GM18870 (cell line): ENCODE measurements around the gene MYT1.

ENCODE experiments used
- ATAC-seq: cut with Tn5 transposase; IDR thresholded peaks from one replicate; pipeline ENCODE4 v1.9.1; 2021; ENCODE audit warnings: moderate library complexity; ENCODE audit not compliant: unreplicated experiment

Gene MYT1

DNA sequence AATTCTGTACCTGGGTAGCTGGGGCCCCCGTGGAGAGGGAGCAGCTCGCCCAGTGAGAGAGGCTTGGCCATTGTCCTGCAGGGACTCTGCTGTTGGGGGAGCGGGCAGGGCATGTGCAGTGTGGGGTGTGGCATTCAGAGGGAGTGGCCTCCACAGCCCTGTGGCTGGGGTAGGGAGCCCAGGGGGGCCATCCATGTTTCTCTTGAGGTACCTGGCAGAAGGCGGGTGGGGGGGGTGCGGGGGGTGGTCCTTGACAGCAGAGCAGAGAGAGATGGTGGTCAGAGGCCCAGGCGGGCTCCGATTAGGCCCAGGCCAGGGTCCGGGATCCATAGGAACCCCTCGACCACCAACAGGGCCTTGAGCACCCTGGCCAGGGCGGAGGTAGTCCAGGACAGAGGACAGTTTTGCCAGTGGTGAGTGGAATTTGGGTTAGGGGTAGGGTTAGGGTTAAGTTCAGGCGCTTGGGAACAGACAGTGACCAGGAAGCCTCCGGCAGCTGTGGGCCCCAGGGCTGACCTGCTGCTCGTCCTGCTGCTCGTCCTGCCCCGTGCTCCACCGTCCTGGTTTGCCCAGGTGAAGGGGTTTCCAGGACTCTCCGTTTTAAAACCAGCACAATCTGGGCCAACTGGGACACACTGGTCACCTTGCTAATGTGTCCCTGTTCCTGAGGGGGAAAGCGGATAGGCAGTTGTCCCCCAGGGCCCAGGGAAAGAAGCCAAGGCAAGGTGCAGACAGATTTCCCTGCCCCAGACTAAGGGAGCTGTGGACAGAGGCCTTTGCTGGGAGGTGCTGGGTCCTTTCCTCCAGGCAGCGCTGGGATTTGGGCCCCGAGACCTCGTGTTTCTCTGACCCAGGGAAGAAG is 24.8 kb upstream of the MYT1 start:
- no peak for ATAC-seq

DNA sequence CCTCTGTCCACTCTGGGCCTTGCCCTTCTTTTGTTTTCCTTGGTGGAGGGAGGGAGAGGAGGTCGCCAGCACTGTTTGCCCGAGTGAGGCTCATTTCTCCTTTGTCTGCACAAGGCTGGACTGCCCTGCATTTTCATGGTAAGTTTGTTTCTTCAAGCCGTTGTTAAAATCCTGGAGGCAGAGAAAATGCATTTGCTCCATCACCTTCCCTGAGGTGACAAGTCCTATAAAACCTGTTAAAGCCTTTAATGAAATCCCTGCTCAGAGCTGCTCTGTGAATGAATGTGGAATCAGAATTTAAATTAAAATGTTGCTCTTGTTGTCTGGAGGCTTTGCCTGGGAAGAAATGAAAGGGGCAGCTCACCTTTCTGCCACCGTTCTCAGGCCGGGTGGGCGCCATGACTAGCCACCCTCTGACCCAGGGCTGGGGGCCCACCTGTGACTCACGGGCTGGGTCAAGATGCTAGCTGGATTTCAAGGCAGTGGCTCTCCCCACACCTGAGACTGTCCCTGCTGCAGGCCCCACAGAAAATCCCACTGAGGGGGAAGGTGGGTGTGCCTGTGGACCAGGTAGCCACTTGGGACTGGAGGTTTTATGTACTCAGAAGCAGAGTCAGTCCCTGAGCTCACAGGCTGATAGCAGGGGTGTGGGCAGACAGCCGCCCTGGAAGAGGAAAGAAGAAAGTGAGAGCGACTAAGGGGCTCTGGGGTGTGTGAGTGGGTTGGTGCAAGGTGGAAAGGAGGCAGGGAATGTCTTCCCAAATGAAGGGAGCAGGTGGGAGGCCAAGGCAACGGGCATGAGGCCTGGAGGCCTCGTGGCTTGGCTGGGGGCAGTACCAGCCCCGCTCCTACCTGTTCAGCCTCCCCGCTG is 24.0 kb upstream of the MYT1 start:
- no peak for ATAC-seq

DNA sequence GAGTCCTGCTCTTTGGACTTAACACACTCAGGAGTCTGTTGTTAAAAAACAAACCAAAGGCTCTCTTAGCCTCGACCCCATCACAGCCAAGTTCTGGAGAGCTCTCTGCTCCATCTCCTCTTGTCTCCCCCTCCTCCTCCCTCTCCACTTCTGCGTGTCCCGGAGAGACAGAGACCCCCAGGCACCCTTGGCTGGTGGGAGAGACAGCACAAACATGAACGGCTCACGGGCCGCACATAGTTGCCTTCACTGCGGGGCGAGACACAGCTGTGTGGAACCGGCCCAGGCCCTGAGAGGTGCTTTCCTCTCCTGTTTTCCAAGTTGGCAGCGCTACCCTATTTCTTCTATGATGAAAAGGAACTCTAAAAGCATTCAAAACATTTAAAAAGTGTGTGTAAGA is 23.3 kb upstream of the MYT1 start:
- ATAC-seq = no peak

DNA sequence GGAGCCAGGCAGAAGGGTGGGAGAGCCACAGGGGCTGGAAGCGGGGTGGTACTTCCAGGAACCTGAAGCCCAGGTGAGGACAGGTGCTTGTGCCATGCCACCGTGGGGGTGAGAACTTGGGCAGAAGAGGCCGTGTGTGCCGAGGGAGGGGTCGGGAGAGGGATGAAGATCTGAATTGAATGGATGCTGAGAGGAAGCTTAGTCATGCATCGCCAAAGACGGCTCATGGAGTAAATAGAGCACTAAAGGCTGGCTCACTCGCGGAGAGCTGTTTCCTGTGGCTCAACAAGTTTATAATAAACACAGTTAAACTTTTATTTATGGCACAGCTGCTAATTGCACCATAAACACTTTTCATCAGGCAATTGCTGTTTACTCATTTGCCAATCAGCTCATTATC is 21.7 kb upstream of the MYT1 start:
- ATAC-seq = no peak

DNA sequence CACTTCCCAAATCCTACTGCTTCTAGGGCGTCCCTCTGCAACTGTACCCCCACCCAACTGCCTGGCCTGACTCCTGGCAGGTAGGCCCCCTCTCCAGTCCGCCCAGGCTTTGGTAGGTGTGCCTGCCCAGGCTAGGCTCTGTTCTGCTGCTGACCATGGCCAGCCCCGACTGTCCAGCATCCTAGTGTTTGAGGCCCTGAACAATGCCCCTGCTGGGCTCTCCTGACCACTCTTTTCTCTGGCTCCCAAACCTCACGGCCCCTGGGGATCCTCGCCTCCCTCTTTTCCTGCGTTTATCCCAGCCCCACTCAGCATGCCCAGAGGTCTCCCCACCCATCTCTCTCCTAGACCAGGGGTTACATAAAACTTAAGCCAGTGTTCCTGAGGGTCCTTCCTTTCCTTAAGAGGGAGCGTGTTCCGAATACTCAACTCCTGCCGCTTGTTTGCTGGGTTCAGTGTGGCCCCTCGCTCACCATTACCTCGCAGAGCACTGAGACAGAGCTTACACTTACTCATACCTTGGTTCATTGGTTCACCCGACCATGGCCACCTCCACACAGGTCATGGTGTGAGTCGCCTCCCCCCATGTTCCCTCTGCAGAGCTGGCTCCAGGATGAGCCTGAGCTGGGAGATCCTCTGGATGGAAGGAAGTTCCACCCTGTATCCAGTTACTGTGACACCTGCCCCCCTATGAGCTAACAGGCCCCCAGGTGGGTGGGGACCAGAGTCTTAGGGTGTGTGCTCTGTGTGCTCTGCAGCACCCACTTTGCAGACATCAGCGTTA is 21.0 kb upstream of the MYT1 start:
- ATAC-seq = no peak

DNA sequence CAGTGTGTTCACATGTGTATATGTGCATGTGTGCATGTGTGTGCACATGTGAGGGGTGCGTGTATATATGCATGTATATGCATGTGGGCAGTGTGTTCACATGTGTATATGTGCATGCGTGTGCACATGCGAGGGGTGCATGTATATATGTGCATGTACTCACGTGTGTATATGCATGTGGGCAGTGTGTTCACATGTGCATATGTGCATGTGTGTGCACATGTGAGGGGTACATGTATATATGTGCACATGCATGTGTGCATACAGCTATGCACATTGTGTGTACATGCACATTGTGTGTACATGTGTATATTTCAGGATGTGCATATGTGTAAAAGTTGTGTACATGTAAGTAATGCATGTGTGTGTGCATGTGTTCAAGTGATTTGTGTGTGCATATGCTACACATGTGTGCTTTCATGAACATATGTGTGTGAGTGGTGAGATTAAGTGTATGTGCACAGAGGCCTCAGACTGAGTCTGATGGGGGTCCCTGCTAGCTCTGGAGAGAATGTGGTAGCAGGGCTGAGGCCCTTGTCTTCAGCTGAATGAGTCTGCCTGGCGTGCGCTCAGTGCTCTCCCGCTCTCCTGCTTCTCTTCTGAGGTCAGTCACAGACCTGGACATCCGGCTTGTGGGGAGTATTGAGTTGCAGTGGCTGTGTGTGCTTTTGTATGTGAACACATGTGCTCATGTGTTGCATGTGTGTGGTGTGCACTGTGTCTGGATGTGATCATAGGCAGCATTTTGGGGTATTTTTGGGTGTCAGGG is 19.9 kb upstream of the MYT1 start:
- ATAC-seq = no peak

DNA sequence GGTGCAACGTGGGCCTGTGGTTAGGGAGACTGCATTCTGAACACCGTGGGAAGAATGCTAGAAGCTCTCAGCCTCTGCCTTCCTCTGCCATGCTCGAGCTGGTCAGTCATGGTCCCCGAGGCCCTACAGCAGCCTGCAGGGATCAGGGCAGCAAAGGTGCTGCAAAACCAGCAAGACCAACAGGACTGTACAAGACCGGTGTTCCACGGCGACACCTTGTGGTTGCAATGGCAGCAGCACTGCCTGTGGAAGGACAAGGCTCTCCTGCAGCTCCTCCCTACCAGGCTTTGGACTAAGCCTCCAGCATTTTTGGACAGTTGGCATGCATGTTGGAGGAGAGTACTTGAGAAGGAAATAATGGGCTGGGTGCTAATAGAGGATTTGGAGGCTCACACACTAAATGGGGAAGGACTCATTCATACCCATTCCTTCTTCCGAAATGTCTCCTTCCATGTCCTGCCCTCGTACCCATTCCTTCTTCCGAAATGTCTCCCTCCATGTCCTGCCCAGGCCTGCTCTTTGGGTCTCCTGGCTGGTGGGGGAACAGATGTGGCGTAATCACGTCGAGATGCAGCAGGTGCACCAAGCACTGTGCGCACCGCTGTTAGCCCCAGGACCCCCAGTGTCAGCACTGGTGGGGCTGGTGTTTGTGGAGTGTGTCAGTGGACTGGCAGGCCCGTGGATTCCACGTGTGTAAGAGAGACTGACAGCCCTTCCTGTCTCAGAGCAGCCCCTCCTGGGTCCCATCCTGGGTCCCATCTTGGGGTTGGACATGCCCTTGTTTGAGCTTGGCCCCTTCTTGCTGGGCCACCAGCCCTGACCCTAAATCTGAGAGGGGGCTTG is 18.6 kb upstream of the MYT1 start:
- ATAC-seq = no peak

DNA sequence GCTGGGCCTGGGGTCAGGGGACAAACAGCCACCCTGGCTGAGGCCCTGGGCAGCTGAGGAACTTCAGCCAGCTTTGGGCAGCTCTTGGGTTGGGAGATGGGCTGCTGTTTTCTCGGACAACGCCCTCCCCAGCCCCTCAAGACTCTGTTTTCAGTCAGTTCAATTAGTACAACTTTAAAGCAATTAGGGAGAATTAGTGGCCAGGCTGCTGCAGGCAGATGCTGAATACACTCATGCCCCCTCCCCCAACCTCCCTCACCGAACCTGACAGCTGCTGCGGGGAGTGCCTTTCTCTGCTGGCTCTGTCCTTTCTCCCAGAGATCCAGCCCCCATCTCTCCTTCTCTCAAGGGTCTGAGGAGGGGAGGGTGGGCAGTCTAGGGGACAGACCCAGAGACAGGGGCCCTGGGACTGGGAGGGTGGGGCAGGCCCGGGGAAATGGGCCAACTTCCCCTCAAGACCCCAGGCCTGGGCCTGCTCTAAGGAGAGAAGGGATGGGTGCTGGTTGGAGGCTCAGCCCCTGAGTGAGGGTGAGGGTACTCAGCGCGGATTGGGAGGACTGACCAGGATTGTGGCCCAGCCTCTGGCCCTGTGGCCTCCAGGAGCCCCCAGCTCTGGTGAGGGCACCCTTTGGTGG is 17.8 kb upstream of the MYT1 start:
- ATAC-seq = no peak

DNA sequence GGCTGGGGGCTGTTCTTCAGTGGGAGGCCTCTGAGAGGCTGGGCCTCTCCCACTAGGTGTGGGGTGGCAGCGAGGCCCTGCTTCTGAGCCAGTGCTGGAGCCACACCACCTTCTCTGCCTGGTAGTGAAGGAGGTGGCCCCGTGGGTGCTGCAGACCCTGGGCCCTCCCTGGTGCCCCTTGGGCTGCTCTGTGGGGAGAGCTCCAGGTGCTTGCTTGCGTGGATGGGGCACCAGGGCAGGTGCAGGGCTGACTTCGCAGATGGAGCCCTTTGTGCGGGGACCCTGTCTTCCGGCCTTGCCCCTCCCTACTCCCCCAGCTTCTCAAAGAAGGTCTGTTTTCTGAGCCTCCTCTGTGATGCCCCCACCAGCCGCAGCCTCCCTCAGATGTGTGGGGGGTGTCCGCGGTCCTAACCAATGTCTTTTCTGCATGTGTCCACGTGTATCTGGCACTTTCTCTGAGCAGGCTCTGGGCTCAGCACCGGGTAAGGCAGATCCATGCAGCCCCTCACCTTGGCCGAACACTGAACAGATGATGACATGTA is 17.2 kb upstream of the MYT1 start:
- no peak for ATAC-seq

DNA sequence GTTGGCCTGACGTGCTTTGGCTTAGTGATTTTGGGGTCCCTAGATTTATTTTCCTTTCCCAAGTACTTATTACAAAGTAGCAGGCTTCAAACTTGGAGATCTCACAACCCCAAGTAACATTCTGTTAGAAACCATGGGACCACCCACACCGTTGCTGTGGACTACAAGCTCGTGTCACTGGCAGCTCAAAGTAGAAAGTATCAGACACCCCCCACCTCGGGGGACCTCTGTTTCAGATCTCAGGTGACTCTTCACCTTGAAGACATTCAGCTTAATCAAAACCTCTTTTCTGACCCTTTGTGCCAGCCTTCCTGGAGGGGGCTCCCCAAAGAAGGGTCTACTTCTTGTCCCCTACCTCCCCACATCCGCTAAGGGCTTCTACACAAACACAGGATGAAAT is 15.7 kb upstream of the MYT1 start:
- no peak for ATAC-seq

DNA sequence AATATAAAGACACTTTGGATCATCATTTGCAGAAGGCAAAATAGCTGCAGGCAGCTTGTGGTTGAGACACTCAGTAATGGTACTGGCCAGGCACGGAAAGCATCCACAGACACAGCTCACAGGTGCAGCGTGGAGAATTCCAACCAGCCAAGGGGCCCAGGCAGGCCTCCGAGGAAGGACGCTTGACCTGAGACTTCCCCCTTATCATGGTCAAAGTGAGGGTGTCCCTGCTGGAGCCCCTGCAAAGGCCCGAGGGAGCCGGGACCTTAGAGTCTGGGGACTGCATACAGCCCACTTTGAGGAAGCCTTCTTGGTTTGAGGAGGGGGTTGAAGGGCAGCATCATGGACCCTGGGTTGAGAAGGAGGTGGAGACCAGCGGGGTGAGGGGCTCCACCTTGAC is 15.1 kb upstream of the MYT1 start:
- no peak for ATAC-seq

DNA sequence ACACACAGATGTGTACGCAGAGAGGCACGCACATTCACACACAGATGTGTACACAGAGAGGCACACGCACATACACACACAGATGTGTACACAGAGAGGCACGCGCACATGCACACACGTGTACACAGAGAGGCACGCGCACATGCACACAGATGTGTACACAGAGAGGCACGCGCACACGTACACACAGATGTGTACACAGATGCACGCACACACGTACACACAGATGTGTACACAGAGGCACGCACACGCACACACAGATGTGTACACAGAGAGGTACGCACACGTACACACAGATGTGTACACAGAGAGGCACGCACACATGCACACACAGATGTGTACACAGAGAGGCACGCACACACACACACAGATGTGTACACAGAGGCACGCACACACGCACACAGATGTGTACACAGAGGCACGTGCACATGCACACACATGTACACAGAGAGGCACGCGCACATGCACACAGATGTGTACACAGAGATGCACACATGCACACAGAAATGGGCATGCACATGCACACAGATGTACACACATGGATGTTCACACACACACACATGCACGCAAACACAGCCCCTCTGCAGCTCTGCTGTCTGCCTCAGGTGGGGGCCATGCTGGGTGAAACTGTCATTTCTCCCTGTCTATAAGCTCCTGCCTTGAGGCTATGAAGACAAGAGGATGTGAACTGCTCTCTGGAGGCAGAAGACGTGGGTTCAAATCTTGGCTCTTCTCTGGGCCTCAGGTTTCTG is 14.3 kb upstream of the MYT1 start:
- ATAC-seq = no peak

DNA sequence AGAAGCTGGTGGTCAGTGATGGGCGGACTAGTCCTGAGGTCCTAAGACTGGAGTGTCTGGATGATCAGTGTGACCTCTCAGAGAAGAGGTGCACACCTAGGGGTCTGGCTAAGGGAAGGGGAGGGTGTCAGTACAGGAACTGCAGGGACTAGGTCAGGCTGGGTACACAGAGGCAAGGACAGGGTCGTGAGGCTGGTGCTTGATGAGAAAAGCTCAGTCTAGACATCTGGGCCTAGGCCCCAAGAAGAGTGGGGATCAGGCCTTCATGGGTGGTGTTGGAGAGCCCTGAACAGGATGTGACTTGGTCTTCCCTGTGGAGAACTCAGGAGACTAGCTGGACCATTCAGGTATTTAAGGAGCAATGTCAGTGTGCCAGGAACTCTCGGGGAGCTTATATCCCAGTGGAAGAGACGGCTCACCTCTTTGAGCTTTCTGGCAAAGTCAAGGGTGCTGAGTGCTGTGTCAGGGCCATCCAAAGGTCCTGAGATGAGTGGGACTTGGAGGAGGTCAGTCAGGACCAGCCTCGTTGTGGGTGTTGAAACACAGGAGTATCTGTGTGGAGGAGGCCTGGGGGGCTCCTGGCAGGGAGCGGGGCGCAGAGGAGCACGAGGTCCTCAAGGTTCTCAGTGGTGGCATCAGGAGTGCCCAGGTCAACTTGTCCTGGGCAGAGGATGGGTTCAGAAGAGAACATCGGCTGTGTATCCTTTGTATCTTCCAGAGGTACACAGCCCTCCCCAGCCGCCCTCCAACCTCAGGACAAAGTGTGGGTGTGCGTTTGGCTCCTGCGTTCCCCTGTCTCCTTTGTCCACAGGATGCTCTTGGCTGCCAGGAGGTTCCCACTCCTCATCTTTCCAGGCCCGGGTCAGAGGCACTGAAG is 13.3 kb upstream of the MYT1 start:
- no peak for ATAC-seq

DNA sequence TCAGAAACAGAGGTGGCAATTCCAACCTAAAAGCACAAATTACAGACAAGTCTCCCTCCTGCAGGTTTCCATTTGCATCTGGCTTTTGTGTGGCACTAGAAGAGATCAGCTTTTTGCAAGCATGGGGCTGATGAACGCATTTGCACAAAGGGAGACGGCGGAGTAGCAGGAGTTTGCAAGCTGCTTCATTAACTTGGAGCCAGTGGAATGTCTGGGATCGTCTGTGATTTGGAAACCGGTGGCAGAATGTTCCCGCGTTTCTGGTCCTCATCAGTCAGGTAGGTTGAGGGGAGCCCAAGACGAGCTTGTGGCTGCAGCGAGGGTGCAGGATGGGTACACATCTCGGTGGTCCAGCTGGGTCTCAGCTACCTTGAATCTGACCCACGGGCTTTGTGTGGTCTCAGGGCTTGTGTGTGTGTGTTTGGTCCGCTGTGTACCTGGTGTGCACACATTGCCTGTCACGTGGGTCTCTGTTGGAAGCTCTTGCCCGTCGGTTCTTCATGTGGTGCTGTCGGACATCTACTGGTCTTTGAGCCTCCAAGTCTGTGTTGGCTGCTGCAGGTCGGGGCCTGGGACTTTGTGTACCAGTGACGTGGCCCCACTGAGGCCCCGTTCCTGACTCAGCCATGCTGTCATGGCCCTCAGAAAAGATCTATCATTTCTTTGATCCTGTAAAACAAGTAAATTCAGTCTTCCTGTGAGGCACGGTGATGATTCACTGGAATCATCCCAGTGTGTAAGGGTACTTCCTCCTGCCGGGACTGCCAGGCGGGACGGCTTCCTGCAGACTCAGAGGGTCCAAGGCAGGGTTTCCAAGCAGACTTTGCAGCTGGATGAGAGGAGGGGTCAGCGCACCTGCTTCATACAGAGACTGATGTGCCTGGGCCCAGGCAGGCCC is 12.4 kb upstream of the MYT1 start:
- no peak for ATAC-seq

DNA sequence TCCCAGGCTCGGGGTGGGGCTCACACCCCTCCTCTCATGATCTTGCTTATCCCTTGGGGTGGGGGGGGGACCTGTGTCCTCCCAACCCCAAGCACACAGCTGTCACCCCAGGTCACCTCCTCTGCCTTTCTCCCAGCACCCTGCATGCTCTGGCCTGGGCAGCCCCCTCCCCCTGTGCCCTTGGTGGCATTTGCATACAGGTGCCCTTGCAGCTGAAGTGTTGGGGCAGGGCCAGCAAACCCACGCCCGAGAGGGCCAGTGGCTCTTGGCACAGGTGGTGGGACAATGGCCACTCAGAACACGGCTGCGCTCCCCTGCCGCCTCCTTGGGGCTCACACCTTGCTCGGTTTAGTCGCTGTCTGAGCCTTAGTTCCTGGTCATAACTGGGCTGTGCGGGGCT is 11.3 kb upstream of the MYT1 start:
- no peak for ATAC-seq

DNA sequence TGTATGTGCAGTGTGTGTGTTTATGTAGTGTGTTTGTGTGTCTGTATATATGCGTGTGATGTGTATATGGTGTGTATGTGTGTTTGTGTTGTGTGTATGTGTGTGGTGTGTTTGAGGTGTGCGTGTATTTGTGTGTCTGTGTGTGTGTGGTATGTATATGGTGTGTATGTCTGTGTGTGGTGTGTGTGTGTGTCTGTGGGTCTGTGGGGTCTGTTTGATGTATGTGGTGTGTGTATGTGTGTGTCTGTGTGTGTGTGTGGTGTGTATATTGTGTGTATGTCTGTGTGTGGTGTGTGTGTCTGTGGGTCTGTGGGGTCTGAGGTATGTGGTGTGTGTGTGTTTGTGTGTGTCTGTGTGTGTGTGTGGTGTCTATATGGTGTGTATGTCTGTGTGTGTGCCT is 10.8 kb upstream of the MYT1 start:
- no peak for ATAC-seq
